GM23338 (cell line): ENCODE data around the gene G6PC3. TPM values are rescaled to one million over a fixed set of nuclear protein-coding genes. Genes with fewer than 3 reads are reported as not detected.

Experiments used
- ATAC-seq: fragments of 200-7000 bp; cut with Tn5 transposase; 3 replicates; pipeline ENCODE4 v1.9.1; 2020
- DNase-seq: peaks from one replicate; pipeline ENCODE4 v3.0.0-alpha.2; 2015; ENCODE audit warnings: low spot score
- H2AFZ ChIP-seq: fragments of 200-600 bp; sonication (generic); 2 replicates; pipeline ENCODE4 v1.8.0; 2016; ENCODE audit warnings: antibody characterized with exemption, mild to moderate bottlenecking, moderate library complexity
- H3F3A ChIP-seq: fragments of 200-600 bp; sonication (generic); replicated peaks from 2 replicates; pipeline ENCODE4 v1.8.0; 2017; ENCODE audit warnings: antibody characterized with exemption, mixed run types, low read depth
- H3K27ac ChIP-seq: fragments of 200-600 bp; sonication (generic); 2 replicates; pipeline ENCODE4 v1.6.1; 2016; ENCODE audit warnings: low read depth
- H3K27me3 ChIP-seq: fragments of 200-600 bp; sonication (generic); 2 replicates; pipeline ENCODE4 v1.8.0; 2016; ENCODE audit warnings: mild to moderate bottlenecking, mixed run types, moderate library complexity; ENCODE audit not compliant: insufficient read depth
- H3K36me3 ChIP-seq: fragments of 200-600 bp; sonication (generic); 2 replicates; pipeline ENCODE4 v1.8.0; 2016; ENCODE audit warnings: mild to moderate bottlenecking; ENCODE audit not compliant: insufficient read depth
- H3K4me1 ChIP-seq: fragments of 200-600 bp; sonication (generic); 2 replicates; pipeline ENCODE4 v1.8.0; 2016; ENCODE audit warnings: mild to moderate bottlenecking, moderate library complexity; ENCODE audit not compliant: insufficient read depth
- H3K4me2 ChIP-seq: fragments of 200-600 bp; sonication (generic); 2 replicates; pipeline ENCODE4 v1.7.1; 2017; ENCODE audit warnings: mixed run types
- H3K4me3 ChIP-seq: fragments of 200-600 bp; sonication (generic); 2 replicates; pipeline ENCODE4 v1.6.1; 2016; ENCODE audit warnings: mixed run types
- H3K79me2 ChIP-seq: fragments of 200-600 bp; sonication (generic); replicated peaks from 2 replicates; pipeline ENCODE4 v1.8.0; 2017; ENCODE audit warnings: mild to moderate bottlenecking; ENCODE audit not compliant: insufficient read depth
- H3K9me2 ChIP-seq: fragments of 200-600 bp; sonication (generic); 2 replicates; pipeline ENCODE4 v1.8.0; 2017; ENCODE audit not compliant: insufficient read depth
- H4K20me1 ChIP-seq: fragments of 200-600 bp; sonication (generic); replicated peaks from 2 replicates; pipeline ENCODE4 v1.8.0; 2017; ENCODE audit warnings: mild to moderate bottlenecking; ENCODE audit not compliant: insufficient read depth
- H3K27ac Mint-ChIP-seq: 2 replicates; pipeline ENCODE4 v1.8.0; 2020; ENCODE audit warnings: inconsistent platforms, mild to moderate bottlenecking, moderate library complexity, mixed read lengths
- H3K27me3 Mint-ChIP-seq: 3 replicates; pipeline ENCODE4 v1.8.0; 2022; ENCODE audit warnings: low read depth, mild to moderate bottlenecking, moderate library complexity, mixed read lengths, inconsistent platforms; ENCODE audit not compliant: insufficient read depth, poor library complexity
- H3K36me3 Mint-ChIP-seq: 3 replicates; pipeline ENCODE4 v1.8.0; 2021; ENCODE audit warnings: low read depth, mild to moderate bottlenecking, inconsistent platforms, moderate library complexity, mixed read lengths
- H3K4me1 Mint-ChIP-seq: 3 replicates; pipeline ENCODE4 v1.8.0; 2020; ENCODE audit warnings: mild to moderate bottlenecking, inconsistent platforms, mixed read lengths
- H3K4me3 Mint-ChIP-seq: 3 replicates; pipeline ENCODE4 v1.8.0; 2021; ENCODE audit warnings: moderate library complexity, mild to moderate bottlenecking, inconsistent platforms, mixed read lengths
- H3K9me3 Mint-ChIP-seq: 3 replicates; pipeline ENCODE4 v1.8.0; 2020; ENCODE audit warnings: moderate library complexity, mild to moderate bottlenecking, inconsistent platforms, mixed read lengths
- CREB1 ChIP-seq: fragments of 250-450 bp; sonication (Bioruptor Pico); IDR thresholded peaks from 2 replicates; pipeline ENCODE4 v1.5.0; 2020; ENCODE audit warnings: low read depth, mild to moderate bottlenecking, moderate library complexity
- EZH2 ChIP-seq: fragments of 200-600 bp; sonication (generic); IDR thresholded peaks from one replicate; pipeline ENCODE4 v1.8.0; 2017; ENCODE audit warnings: antibody characterized with exemption, mild to moderate bottlenecking, low read depth; ENCODE audit not compliant: unreplicated experiment
- EZH2phosphoT487 ChIP-seq: fragments of 200-600 bp; sonication (generic); IDR thresholded peaks from one replicate; pipeline ENCODE4 v1.8.1; 2018; ENCODE audit warnings: antibody characterized with exemption; ENCODE audit not compliant: unreplicated experiment
- JUNB ChIP-seq: IDR thresholded peaks from one replicate; pipeline ENCODE4 v1.6.1; 2016; ENCODE audit warnings: antibody characterized with exemption; ENCODE audit not compliant: unreplicated experiment
- NANOG ChIP-seq: IDR thresholded peaks from 2 replicates; pipeline ENCODE4 v1.6.1; 2016; ENCODE audit warnings: antibody characterized with exemption, borderline replicate concordance
- POLR2AphosphoS5 ChIP-seq: IDR thresholded peaks from 2 replicates; pipeline ENCODE4 v1.6.1; 2016; ENCODE audit warnings: antibody characterized with exemption, low read depth
- STAT1 ChIP-seq: IDR thresholded peaks from one replicate; pipeline ENCODE4 v1.6.1; 2016; ENCODE audit warnings: antibody characterized with exemption; ENCODE audit not compliant: unreplicated experiment
- ZNF114 ChIP-seq: fragments of 250-450 bp; sonication (Bioruptor Pico); IDR thresholded peaks from 2 replicates; pipeline ENCODE4 v1.5.0; 2020; ENCODE audit warnings: mild to moderate bottlenecking, moderate library complexity
- ZNF331 ChIP-seq: fragments of 250-450 bp; sonication (Bioruptor Pico); IDR thresholded peaks from 2 replicates; pipeline ENCODE4 v1.5.0; 2020; ENCODE audit warnings: low read depth, mild to moderate bottlenecking, moderate library complexity
- polyA plus RNA-seq: library from polyadenylated mRNA; unstranded; fragments of >200 nt; fragmentation: Nextera tagmentation; extraction: Ambion mirVana; gene quantifications from 2 replicates; pipeline ENCODE4 v1.2.1, GENCODE V29; 2016
- total RNA-seq: library from RNA; depleted of rRNA; stranded (reverse); fragments of >200 nt; shearing (Covaris generic); gene quantifications from 2 replicates; pipeline ENCODE4 v1.2.3, GENCODE V29; 2014
- TF ChIP-seq, protein P1 (sequence below): IDR thresholded peaks from one replicate; pipeline ENCODE4 v1.6.1; 2018; ENCODE audit warnings: antibody characterized with exemption; ENCODE audit not compliant: unreplicated experiment
- TF ChIP-seq, protein P2 (sequence below): IDR thresholded peaks from 2 replicates; pipeline ENCODE4 v1.6.1; 2016; ENCODE audit warnings: antibody characterized with exemption
- TF ChIP-seq, protein P3 (sequence below), 2 experiments: fragments of 200-600 bp in 1 of 2; sonication (generic) in 1 of 2; conservative IDR thresholded peaks; 2 replicates each; pipeline versions ENCODE4 v1.5.1 to v1.6.1; 2016 to 2017; ENCODE audit warnings: antibody characterized with exemption in 2 of 2, low read depth in 2 of 2, mild to moderate bottlenecking in 2 of 2, moderate library complexity in 1 of 2
- TF ChIP-seq, protein P4 (sequence below): fragments of 250-450 bp; sonication (Bioruptor Pico); IDR thresholded peaks from 2 replicates; pipeline ENCODE4 v1.5.0; 2020; ENCODE audit warnings: mild to moderate bottlenecking, moderate library complexity

G6PC3 gene
- total and polyA plus RNA-seq, 2 experiments from 2014 or later, result 112 to 143 TPM

DNA sequence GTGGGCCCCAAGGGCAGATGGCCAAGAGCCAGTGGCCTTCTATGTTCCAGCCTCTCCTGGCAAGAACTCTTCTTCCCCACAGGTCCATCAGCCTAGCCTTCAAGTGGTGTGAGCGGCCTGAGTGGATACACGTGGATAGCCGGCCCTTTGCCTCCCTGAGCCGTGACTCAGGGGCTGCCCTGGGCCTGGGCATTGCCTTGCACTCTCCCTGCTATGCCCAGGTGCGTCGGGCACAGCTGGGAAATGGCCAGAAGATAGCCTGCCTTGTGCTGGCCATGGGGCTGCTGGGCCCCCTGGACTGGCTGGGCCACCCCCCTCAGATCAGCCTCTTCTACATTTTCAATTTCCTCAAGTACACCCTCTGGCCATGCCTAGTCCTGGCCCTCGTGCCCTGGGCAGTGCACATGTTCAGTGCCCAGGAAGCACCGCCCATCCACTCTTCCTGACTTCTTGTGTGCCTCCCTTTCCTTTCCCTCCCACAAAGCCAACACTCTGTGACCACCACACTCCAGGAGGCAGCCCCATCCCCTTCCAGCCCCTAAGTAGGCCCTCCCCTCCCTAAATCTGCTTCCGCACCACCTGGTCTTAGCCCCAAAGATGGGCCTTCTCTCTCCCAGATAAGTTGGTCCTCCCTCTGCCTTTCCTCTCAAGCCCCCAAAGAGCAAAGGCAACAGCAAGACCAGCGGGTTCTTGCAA is 5.2 kb downstream of the G6PC3 start:
- no peaks in the 10 kb centered on the region for H3K27me3 ChIP-seq
- H3K27ac Mint-ChIP-seq, result no peak overlapping the region
- H3K27ac ChIP-seq, result no peak overlapping the region
- H3K36me3 ChIP-seq, result peaks cover 9% of the 10 kb centered on the region; the same call in 1 of the 2 replicates
- H3F3A ChIP-seq, result no peaks in the 10 kb centered on the region; the same call in 1 of the 2 replicates
- H3K36me3 Mint-ChIP-seq, result peaks cover 70% of the 10 kb centered on the region
- no peaks in the 10 kb centered on the region for H3K9me2 ChIP-seq
- H3K79me2 ChIP-seq, result peaks cover 24% of the 10 kb centered on the region
- H4K20me1 ChIP-seq, result no peaks in the 10 kb centered on the region; the same call in 1 of the 2 replicates
- DNase-seq (no peak), ATAC-seq (no peak)
- no peak overlapping the region for H3K4me3 ChIP-seq
- H2AFZ ChIP-seq, result no peak overlapping the region
- no peak overlapping the region; the same call in 2 of the 3 replicates for H3K4me3 Mint-ChIP-seq
- no peaks in the 10 kb centered on the region; the same call in 1 of the 3 replicates for H3K9me3 Mint-ChIP-seq
- peaks cover 12% of the 10 kb centered on the region; the same call in 1 of the 2 replicates for H3K4me1 ChIP-seq
- no peak overlapping the region for H3K4me2 ChIP-seq
- TF ChIP-seq NANOG, result no peak
- no peak for TF ChIP-seq CREB1
- no peak for TF ChIP-seq STAT1
- TF ChIP-seq POLR2AphosphoS5, result no peak
- TF ChIP-seq, protein P1, sequence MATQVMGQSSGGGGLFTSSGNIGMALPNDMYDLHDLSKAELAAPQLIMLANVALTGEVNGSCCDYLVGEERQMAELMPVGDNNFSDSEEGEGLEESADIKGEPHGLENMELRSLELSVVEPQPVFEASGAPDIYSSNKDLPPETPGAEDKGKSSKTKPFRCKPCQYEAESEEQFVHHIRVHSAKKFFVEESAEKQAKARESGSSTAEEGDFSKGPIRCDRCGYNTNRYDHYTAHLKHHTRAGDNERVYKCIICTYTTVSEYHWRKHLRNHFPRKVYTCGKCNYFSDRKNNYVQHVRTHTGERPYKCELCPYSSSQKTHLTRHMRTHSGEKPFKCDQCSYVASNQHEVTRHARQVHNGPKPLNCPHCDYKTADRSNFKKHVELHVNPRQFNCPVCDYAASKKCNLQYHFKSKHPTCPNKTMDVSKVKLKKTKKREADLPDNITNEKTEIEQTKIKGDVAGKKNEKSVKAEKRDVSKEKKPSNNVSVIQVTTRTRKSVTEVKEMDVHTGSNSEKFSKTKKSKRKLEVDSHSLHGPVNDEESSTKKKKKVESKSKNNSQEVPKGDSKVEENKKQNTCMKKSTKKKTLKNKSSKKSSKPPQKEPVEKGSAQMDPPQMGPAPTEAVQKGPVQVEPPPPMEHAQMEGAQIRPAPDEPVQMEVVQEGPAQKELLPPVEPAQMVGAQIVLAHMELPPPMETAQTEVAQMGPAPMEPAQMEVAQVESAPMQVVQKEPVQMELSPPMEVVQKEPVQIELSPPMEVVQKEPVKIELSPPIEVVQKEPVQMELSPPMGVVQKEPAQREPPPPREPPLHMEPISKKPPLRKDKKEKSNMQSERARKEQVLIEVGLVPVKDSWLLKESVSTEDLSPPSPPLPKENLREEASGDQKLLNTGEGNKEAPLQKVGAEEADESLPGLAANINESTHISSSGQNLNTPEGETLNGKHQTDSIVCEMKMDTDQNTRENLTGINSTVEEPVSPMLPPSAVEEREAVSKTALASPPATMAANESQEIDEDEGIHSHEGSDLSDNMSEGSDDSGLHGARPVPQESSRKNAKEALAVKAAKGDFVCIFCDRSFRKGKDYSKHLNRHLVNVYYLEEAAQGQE, result no peak
- TF ChIP-seq, protein P2, sequence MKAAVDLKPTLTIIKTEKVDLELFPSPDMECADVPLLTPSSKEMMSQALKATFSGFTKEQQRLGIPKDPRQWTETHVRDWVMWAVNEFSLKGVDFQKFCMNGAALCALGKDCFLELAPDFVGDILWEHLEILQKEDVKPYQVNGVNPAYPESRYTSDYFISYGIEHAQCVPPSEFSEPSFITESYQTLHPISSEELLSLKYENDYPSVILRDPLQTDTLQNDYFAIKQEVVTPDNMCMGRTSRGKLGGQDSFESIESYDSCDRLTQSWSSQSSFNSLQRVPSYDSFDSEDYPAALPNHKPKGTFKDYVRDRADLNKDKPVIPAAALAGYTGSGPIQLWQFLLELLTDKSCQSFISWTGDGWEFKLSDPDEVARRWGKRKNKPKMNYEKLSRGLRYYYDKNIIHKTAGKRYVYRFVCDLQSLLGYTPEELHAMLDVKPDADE, result no peak
- no peak for TF ChIP-seq JUNB
- TF ChIP-seq EZH2, result no peak
- no peak for TF ChIP-seq ZNF114 (CRISPR knock-in tag)
- TF ChIP-seq, protein P3, sequence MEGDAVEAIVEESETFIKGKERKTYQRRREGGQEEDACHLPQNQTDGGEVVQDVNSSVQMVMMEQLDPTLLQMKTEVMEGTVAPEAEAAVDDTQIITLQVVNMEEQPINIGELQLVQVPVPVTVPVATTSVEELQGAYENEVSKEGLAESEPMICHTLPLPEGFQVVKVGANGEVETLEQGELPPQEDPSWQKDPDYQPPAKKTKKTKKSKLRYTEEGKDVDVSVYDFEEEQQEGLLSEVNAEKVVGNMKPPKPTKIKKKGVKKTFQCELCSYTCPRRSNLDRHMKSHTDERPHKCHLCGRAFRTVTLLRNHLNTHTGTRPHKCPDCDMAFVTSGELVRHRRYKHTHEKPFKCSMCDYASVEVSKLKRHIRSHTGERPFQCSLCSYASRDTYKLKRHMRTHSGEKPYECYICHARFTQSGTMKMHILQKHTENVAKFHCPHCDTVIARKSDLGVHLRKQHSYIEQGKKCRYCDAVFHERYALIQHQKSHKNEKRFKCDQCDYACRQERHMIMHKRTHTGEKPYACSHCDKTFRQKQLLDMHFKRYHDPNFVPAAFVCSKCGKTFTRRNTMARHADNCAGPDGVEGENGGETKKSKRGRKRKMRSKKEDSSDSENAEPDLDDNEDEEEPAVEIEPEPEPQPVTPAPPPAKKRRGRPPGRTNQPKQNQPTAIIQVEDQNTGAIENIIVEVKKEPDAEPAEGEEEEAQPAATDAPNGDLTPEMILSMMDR (conservative IDR thresholded peaks at IDR 0.05; ENCODE audit: low read depth in 2 of 2), result no peak
- TF ChIP-seq ZNF331 (CRISPR knock-in tag), result no peak
- TF ChIP-seq EZH2phosphoT487, result no peak
- TF ChIP-seq, protein P4, sequence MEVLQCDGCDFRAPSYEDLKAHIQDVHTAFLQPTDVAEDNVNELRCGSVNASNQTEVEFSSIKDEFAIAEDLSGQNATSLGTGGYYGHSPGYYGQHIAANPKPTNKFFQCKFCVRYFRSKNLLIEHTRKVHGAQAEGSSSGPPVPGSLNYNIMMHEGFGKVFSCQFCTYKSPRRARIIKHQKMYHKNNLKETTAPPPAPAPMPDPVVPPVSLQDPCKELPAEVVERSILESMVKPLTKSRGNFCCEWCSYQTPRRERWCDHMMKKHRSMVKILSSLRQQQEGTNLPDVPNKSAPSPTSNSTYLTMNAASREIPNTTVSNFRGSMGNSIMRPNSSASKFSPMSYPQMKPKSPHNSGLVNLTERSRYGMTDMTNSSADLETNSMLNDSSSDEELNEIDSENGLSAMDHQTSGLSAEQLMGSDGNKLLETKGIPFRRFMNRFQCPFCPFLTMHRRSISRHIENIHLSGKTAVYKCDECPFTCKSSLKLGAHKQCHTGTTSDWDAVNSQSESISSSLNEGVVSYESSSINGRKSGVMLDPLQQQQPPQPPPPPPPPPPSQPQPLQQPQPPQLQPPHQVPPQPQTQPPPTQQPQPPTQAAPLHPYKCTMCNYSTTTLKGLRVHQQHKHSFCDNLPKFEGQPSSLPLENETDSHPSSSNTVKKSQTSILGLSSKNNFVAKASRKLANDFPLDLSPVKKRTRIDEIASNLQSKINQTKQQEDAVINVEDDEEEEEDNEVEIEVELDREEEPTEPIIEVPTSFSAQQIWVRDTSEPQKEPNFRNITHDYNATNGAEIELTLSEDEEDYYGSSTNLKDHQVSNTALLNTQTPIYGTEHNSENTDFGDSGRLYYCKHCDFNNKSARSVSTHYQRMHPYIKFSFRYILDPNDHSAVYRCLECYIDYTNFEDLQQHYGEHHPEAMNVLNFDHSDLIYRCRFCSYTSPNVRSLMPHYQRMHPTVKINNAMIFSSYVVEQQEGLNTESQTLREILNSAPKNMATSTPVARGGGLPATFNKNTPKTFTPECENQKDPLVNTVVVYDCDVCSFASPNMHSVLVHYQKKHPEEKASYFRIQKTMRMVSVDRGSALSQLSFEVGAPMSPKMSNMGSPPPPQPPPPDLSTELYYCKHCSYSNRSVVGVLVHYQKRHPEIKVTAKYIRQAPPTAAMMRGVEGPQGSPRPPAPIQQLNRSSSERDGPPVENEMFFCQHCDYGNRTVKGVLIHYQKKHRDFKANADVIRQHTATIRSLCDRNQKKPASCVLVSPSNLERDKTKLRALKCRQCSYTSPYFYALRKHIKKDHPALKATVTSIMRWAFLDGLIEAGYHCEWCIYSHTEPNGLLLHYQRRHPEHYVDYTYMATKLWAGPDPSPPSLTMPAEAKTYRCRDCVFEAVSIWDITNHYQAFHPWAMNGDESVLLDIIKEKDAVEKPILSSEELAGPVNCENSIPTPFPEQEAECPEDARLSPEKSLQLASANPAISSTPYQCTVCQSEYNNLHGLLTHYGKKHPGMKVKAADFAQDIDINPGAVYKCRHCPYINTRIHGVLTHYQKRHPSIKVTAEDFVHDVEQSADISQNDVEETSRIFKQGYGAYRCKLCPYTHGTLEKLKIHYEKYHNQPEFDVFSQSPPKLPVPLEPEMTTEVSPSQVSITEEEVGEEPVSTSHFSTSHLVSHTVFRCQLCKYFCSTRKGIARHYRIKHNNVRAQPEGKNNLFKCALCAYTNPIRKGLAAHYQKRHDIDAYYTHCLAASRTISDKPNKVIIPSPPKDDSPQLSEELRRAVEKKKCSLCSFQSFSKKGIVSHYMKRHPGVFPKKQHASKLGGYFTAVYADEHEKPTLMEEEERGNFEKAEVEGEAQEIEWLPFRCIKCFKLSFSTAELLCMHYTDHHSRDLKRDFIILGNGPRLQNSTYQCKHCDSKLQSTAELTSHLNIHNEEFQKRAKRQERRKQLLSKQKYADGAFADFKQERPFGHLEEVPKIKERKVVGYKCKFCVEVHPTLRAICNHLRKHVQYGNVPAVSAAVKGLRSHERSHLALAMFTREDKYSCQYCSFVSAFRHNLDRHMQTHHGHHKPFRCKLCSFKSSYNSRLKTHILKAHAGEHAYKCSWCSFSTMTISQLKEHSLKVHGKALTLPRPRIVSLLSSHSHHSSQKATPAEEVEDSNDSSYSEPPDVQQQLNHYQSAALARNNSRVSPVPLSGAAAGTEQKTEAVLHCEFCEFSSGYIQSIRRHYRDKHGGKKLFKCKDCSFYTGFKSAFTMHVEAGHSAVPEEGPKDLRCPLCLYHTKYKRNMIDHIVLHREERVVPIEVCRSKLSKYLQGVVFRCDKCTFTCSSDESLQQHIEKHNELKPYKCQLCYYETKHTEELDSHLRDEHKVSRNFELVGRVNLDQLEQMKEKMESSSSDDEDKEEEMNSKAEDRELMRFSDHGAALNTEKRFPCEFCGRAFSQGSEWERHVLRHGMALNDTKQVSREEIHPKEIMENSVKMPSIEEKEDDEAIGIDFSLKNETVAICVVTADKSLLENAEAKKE (CRISPR knock-in tag), result no peak
- H3K4me1 Mint-ChIP-seq, result peaks cover 22% of the 10 kb centered on the region
- peaks cover 11% of the 10 kb centered on the region for H3K27me3 Mint-ChIP-seq
